Measurements from ENCODE around the gene BLMH.

DNA sequence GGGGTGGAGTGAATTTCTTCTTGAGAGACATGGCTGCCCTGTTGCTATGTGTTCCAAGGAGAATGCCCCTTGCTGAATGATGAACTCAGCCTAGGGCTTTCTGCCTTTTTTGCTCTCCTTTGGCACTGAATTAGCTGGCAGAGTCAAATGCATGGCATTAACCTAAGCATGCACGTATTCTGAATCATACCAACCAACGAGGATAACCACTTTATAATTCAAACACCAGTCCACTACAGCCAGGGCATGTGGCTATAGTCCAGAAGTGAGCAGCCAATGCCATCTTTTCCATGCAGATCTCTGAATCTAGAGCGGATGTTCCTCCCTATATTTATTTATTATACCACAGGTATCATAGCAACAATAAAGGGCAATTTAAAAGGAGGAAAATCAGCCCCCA lies 26.4 kb upstream of the BLMH start:
- TF ChIP-seq JUN (IDR thresholded peaks at IDR 0.05; ENCODE audit: borderline replicate concordance, insufficient read depth, insufficient read length, low read depth) (no peak), EZH2 (IDR thresholded peaks at IDR 0.05; ENCODE audit: borderline replicate concordance, low read depth, low read length, severe bottlenecking) (no peak)

All from endothelial cell of umbilical vein (primary cell).